H1 (cell line): ENCODE measurements around the gene SLC19A1. TPM values are rescaled to one million over a fixed set of nuclear protein-coding genes. Genes with fewer than 3 reads are reported as not detected.

ENCODE experiments used
- CTCF ChIA-PET: fragments of 300-600 bp; sonication (Branson Sonifier 250); formaldehyde crosslinking; loops from one replicate; lab custom pipeline; 2021; ENCODE audit not compliant: partially characterized antibody; lab: Charles Lee
- POLR2A ChIA-PET: fragments of 300-600 bp; sonication (Branson Sonifier 250); formaldehyde crosslinking; loops from one replicate; lab custom pipeline; 2021; ENCODE audit warnings: inconsistent platforms; ENCODE audit not compliant: partially characterized antibody; lab: Charles Lee
- DNase-seq, 2 experiments: peaks; one replicate each; pipeline versions ENCODE4 v3.0.0 to v3.0.0-alpha.2; 2010 to 2022; ENCODE audit warnings: low spot score in 2 of 2, low read depth in 1 of 2, mixed read lengths in 1 of 2
- FAIRE-seq: peaks from 2 replicates; lab custom pipeline; 2011; peaks lifted over from hg19 to GRCh38; lab: Jason Lieb, UNC
- H2AFZ ChIP-seq: 2 replicates; pipeline ENCODE4 v1.8.1; 2012; ENCODE audit warnings: low read length, inconsistent platforms
- H2AK5ac ChIP-seq: 2 replicates; pipeline ENCODE4 v1.6.1; 2013; ENCODE audit warnings: low read depth, low read length
- H2BK120ac ChIP-seq: replicated peaks from 2 replicates; pipeline ENCODE3; 2013; ENCODE audit warnings: low read depth, low read length, inconsistent platforms
- H2BK12ac ChIP-seq: 2 replicates; pipeline ENCODE4 v1.6.1; 2013; ENCODE audit warnings: low read depth, low read length
- H2BK15ac ChIP-seq: 2 replicates; pipeline ENCODE4 v1.6.1; 2013; ENCODE audit warnings: low read length
- H2BK20ac ChIP-seq: 2 replicates; pipeline ENCODE4 v1.6.1; 2013; ENCODE audit warnings: low read length
- H2BK5ac ChIP-seq: 2 replicates; pipeline ENCODE4 v1.6.1; 2013; ENCODE audit warnings: low read depth, low read length
- H3K14ac ChIP-seq: 2 replicates; pipeline ENCODE4 v1.6.1; 2013; ENCODE audit warnings: inconsistent platforms; ENCODE audit not compliant: insufficient read length
- H3K18ac ChIP-seq: 2 replicates; pipeline ENCODE4 v1.6.1; 2013; ENCODE audit warnings: low read length; ENCODE audit errors: extremely low read depth
- H3K23ac ChIP-seq: 2 replicates; pipeline ENCODE4 v1.6.1; 2013; ENCODE audit warnings: inconsistent platforms; ENCODE audit not compliant: insufficient read length
- H3K23me2 ChIP-seq: 2 replicates; pipeline ENCODE4 v1.6.1; 2013; ENCODE audit warnings: low read depth, low read length
- H3K27ac ChIP-seq: 2 replicates; pipeline ENCODE4 v1.6.1; 2011; ENCODE audit warnings: low read depth, low read length, inconsistent platforms
- H3K27me3 ChIP-seq, 4 experiments: replicated peaks in 1 of 4; 1 replicate in 1 of 4; 2 replicates in 3 of 4; pipeline versions ENCODE4 v1.6.1 to v1.8.1; 2011 to 2013; ENCODE audit warnings: low read length in 3 of 4, mild to moderate bottlenecking in 3 of 4, inconsistent platforms in 2 of 4, mixed read lengths in 2 of 4, moderate library complexity in 1 of 4; ENCODE audit not compliant: control insufficient read depth in 3 of 4, insufficient read depth in 3 of 4; ENCODE audit errors: extremely low read depth in 1 of 4
- H3K36me3 ChIP-seq, 4 experiments: 2 replicates each; pipeline versions ENCODE4 v1.6.1 to v1.8.1; 2011 to 2013; ENCODE audit warnings: mild to moderate bottlenecking in 4 of 4, low read length in 3 of 4, moderate library complexity in 2 of 4, control low read depth in 1 of 4, inconsistent platforms in 1 of 4; ENCODE audit not compliant: insufficient read depth in 4 of 4, control insufficient read depth in 2 of 4
- H3K4ac ChIP-seq: replicated peaks from 2 replicates; pipeline ENCODE3; 2013; ENCODE audit warnings: low read length, low read depth, mixed read lengths, inconsistent platforms; ENCODE audit not compliant: insufficient read length
- H3K4me1 ChIP-seq, 4 experiments: replicated peaks in 1 of 4; 1 replicate in 1 of 4; 2 replicates in 3 of 4; pipeline versions ENCODE4 v1.6.1 to v1.8.1; 2011 to 2013; ENCODE audit warnings: low read length in 3 of 4, inconsistent platforms in 2 of 4, mixed read lengths in 1 of 4; ENCODE audit not compliant: insufficient read depth in 4 of 4, control insufficient read depth in 3 of 4
- H3K4me2 ChIP-seq, 2 experiments: 2 replicates each; pipeline versions ENCODE4 v1.6.1 to v1.8.1; 2011 to 2013; ENCODE audit warnings: low read depth in 2 of 2, low read length in 2 of 2, control low read depth in 1 of 2, inconsistent platforms in 1 of 2, mild to moderate bottlenecking in 1 of 2; ENCODE audit not compliant: insufficient read depth in 1 of 2
- H3K4me3 ChIP-seq, 4 experiments: fragments of 200-600, 300-600 bp in 1 of 4; sonication (generic), shearing (Covaris generic), sonication (Bioruptor Twin) in 1 of 4; 2 replicates each; pipeline versions ENCODE4 v1.5.1 to v1.8.1; 2011 to 2016; ENCODE audit warnings: low read length in 4 of 4, low read depth in 3 of 4, control low read depth in 2 of 4, inconsistent platforms in 2 of 4, mild to moderate bottlenecking in 2 of 4, mixed read lengths in 1 of 4, moderate library complexity in 1 of 4; ENCODE audit not compliant: insufficient read depth in 2 of 4; ENCODE audit errors: extremely low read depth in 1 of 4
- H3K56ac ChIP-seq: replicated peaks from 2 replicates; pipeline ENCODE3; 2013; ENCODE audit warnings: low read depth, mild to moderate bottlenecking, mixed read lengths, low read length, inconsistent platforms; ENCODE audit not compliant: insufficient read length
- H3K79me1 ChIP-seq: 2 replicates; pipeline ENCODE4 v1.6.1; 2013; ENCODE audit warnings: low read depth, low read length, control low read depth
- H3K79me2 ChIP-seq, 2 experiments: 2 replicates each; pipeline versions ENCODE4 v1.6.1 to v1.8.1; 2012 to 2013; ENCODE audit warnings: low read length in 2 of 2, mild to moderate bottlenecking in 2 of 2, inconsistent platforms in 1 of 2; ENCODE audit not compliant: insufficient read depth in 2 of 2, control insufficient read depth in 1 of 2
- H3K9ac ChIP-seq, 4 experiments: replicated peaks in 1 of 4; 1 replicate in 1 of 4; 2 replicates in 3 of 4; pipeline versions ENCODE4 v1.6.1 to v1.8.1; 2011 to 2013; ENCODE audit warnings: low read depth in 3 of 4, low read length in 3 of 4, control low read depth in 2 of 4, mild to moderate bottlenecking in 2 of 4, moderate library complexity in 2 of 4, inconsistent platforms in 1 of 4; ENCODE audit errors: extremely low read depth in 1 of 4
- H3K9me3 ChIP-seq, 2 experiments: 2 replicates each; pipeline versions ENCODE4 v1.6.1 to v1.8.1; 2012 to 2013; ENCODE audit warnings: mild to moderate bottlenecking in 2 of 2, moderate library complexity in 2 of 2, control low read depth in 1 of 2, inconsistent platforms in 1 of 2, low read depth in 1 of 2, low read length in 1 of 2, mixed read lengths in 1 of 2; ENCODE audit not compliant: insufficient read depth in 2 of 2
- H4K20me1 ChIP-seq, 2 experiments: replicated peaks in 1 of 2; 2 replicates each; pipeline versions ENCODE3 to v1.8.1; 2011 to 2013; ENCODE audit warnings: inconsistent platforms in 2 of 2, low read length in 2 of 2, mild to moderate bottlenecking in 1 of 2; ENCODE audit not compliant: insufficient read depth in 2 of 2, control insufficient read depth in 1 of 2
- H4K5ac ChIP-seq: 2 replicates; pipeline ENCODE4 v1.6.1; 2013; ENCODE audit warnings: low read length, low read depth, mixed read lengths, inconsistent platforms; ENCODE audit not compliant: insufficient read length
- H4K8ac ChIP-seq: 2 replicates; pipeline ENCODE4 v1.8.0; 2013; ENCODE audit warnings: mild to moderate bottlenecking, moderate library complexity, low read length, inconsistent platforms; ENCODE audit not compliant: insufficient read depth; ENCODE audit errors: extremely low read depth
- H4K91ac ChIP-seq: replicated peaks from 2 replicates; pipeline ENCODE3; 2013; ENCODE audit warnings: low read length, mixed read lengths, inconsistent platforms; ENCODE audit not compliant: insufficient read length
- CBX8 ChIP-seq: fragments of 300-800, 300-1000 bp; sonication (generic); IDR thresholded peaks from 2 replicates; pipeline ENCODE4 v1.7.1; 2016; ENCODE audit warnings: low read depth, low read length, borderline replicate concordance
- RNF2 ChIP-seq: fragments of 200-900, 300-1000 bp; sonication (generic); IDR thresholded peaks from 2 replicates; pipeline ENCODE4 v1.7.1; 2016; ENCODE audit warnings: borderline replicate concordance, low read depth, mild to moderate bottlenecking, antibody characterized with exemption, low read length; ENCODE audit not compliant: poor library complexity, severe bottlenecking; ENCODE audit errors: missing control alignments
- SIN3A ChIP-seq, 2 experiments: IDR thresholded peaks in 1 of 2; conservative IDR thresholded peaks in 1 of 2; 2 replicates each; pipeline ENCODE4 v1.6.1; 2011 to 2012; ENCODE audit warnings: low read length in 2 of 2, improper control_type of control experiment in 1 of 2, low read depth in 1 of 2, mild to moderate bottlenecking in 1 of 2
- SIX5 ChIP-seq: IDR thresholded peaks from 2 replicates; pipeline ENCODE4 v1.6.1; 2011; ENCODE audit warnings: mild to moderate bottlenecking, low read depth, low read length
- SUZ12 ChIP-seq: fragments of 200-600 bp; sonication (generic); IDR thresholded peaks from 2 replicates; pipeline ENCODE4 v1.6.1; 2012; ENCODE audit warnings: mild to moderate bottlenecking, inconsistent platforms, low read length, moderate library complexity, mixed read lengths
- TAF7 ChIP-seq: optimal IDR thresholded peaks from 2 replicates; pipeline ENCODE3; 2011; ENCODE audit warnings: low read depth, mild to moderate bottlenecking, inconsistent platforms, low read length, moderate library complexity, borderline replicate concordance
- TCF12 ChIP-seq: IDR thresholded peaks from 2 replicates; pipeline ENCODE4 v1.6.1; 2011; ENCODE audit warnings: low read depth, mild to moderate bottlenecking, low read length
- WGBS, 2 experiments: shearing (Covaris generic) in 1 of 2; methylation state at CpG; one replicate each; pipeline versions ENCODE4 v1.1.6 to v1.1.7; 2013 to 2015; ENCODE audit warnings: low lambda C conversion rate in 2 of 2, mixed read lengths in 2 of 2, inconsistent platforms in 1 of 2, low coverage in 1 of 2, missing lambda C conversion rate in 1 of 2; ENCODE audit not compliant: insufficient replicate concordance in 2 of 2, insufficient coverage in 1 of 2, insufficient read length in 1 of 2; ENCODE audit errors: extremely low coverage in 1 of 2, missing lambda C conversion rate in 1 of 2; 5-methylcytosine and 5-hydroxymethylcytosine counted together
- polyA plus RNA-seq, 7 experiments: library from polyadenylated mRNA; depleted of rRNA in 3 of 7; stranded (reverse) in 5 of 7; unstranded in 2 of 7; fragments of >200 nt in 5 of 7; fragments of 200-250 nt in 2 of 7; gene quantifications; 1 replicate in 5 of 7; 2 replicates in 1 of 7; 4 replicates in 1 of 7; pipeline versions ENCODE4 v1.2.1 to v1.2.3, GENCODE V29; 2011 to 2013; ENCODE audit warnings: missing spikeins in 2 of 7, mixed read lengths in 2 of 7
- total RNA-seq: library from RNA; stranded (reverse); fragmentation: NEBNext Ultra II Directional; extraction: Animal tissue kit (Norgen Biotek cat#: 25700); gene quantifications from 2 replicates; pipeline ENCODE4 v1.2.1, GENCODE V29; 2021
- TF ChIP-seq, protein P1 (sequence below): IDR thresholded peaks from 2 replicates; pipeline ENCODE4 v1.6.1; 2012; ENCODE audit warnings: inconsistent platforms

SLC19A1 gene
- total and polyA plus RNA-seq, 2 of the 8 experiments (the other 6 are each of a cell fraction or from before 2014, with no cell fraction given), result 31.6 to 43.8 TPM

DNA sequence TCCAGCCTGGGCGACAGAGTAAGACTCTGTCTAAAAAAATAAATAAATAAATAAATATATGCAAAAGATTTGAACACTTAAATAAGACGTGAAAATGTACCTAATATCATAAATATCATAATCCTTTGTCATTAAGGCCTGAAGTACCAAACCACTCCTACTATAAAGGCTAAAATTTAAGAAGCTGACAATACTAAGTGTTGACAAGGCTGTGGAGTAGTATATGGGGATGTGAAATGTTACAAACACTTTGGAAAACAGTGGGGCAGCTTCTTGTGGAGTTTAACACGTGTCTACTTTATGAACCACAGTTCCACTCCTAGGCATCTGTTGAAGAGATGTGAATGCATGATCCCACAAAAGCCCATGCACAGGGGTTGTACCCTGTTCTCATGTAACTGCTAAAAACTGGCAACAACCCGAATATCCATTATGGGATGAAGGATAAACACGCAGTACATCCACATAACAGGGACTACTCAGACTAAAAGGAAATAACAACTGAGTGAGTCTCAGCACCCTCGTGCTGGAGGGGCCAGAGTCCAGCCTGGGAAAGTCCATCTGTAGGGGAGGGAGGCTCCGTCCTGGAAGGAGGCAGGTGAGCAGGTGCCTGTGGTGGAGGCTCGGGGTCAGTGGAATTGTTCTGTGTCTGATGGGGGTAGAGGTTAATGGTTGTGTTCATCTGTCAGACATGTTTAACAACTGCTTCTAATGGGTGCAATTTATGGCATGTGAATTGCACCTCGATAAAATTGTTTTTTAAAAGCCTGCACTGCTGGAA is 6.7 kb upstream of the SLC19A1 start:
- Histone ChIP-seq H3K4me2 (no peak overlapping the region), H3K23ac (no peak overlapping the region), H3K9me3 (no peaks in the 10 kb centered on the region), H3K18ac (no peak overlapping the region), H3K4ac (no peak overlapping the region), H3K79me1 (no peaks in the 10 kb centered on the region), H3K9ac (no peak overlapping the region), H2BK12ac (no peak overlapping the region), H4K8ac (no peak overlapping the region), H3K23me2 (0 out of 2 replicates have a peak, but pooled peaks cover 2% of the 10 kb centered on the region), H2BK5ac (no peak overlapping the region), H2AFZ (no peak overlapping the region), H2BK20ac (no peak overlapping the region), H2AK5ac (no peak overlapping the region), H3K36me3 (no peaks in the 10 kb centered on the region), H2BK15ac (no peak overlapping the region), H3K27ac (no peak overlapping the region), H2BK120ac (no peak overlapping the region), H4K91ac (no peak overlapping the region), H3K56ac (no peak overlapping the region), H3K14ac (no peak overlapping the region), H4K20me1 (no peaks in the 10 kb centered on the region), H3K4me3 (no peak overlapping the region), H3K79me2 (no peaks in the 10 kb centered on the region), H3K27me3 (no peaks in the 10 kb centered on the region), H4K5ac (no peak overlapping the region), H3K4me1 (peaks cover 0 to 4% (median 1%) of the 10 kb centered on the region in 4 experiments; a peak in 2 of 7 replicates)
- DNase-seq (no peak), FAIRE-seq (no peak)
- ChIA-PET CTCF (no interaction called here), POLR2A (no interaction called here)
- 88% methylated on average over 9 of the region's 9 CpGs; no CpG with 5 or more reads in 1 of the 2 experiments for WGBS, 2 experiments
- TF ChIP-seq TAF7 (no peak), RNF2 (no peak), CBX8 (no peak), SUZ12 (no peak), SIN3A (conservative IDR thresholded peaks at IDR 0.05 in 1 of 2, IDR thresholded peaks at IDR 0.05 in 1 of 2; ENCODE audit: low read depth in 1 of 2, low read length in 2 of 2) (no peak), TCF12 (no peak), SIX5 (no peak)
- TF ChIP-seq, protein P1, sequence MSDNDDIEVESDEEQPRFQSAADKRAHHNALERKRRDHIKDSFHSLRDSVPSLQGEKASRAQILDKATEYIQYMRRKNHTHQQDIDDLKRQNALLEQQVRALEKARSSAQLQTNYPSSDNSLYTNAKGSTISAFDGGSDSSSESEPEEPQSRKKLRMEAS, result no peak
